ENCODE results near the gene GSPT1. TPM values are rescaled to one million over a fixed set of nuclear protein-coding genes. Genes with fewer than 3 reads are reported as not detected.
A peak's percentile ranks its signal among the peaks of the same experiment; 100 is the strongest.

The GSPT1 gene
- polyA plus RNA-seq, 1 of the 3 experiments (the other 2 are of a cell fraction) = 41.5 TPM

DNA sequence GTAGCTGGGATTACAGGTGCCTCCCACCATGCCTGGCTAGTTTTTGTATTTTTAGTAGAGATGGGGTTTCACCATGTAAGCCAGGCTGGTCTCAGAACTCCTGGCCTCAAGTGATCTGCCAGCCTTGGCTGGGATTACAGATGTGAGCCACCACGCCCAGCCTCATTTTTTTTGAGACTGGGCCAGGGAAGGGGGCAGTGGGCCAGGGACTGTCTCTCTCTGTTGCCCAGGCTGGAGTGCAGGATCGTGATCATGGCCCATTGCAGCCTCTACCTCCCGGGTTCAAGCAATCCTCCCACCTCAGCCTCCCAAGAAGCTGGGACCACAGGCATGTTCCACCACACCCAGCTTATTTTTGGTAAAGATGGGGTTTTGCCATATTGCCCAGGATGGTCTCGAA, 80.4 kb downstream of the GSPT1 start:
- H3K27ac ChIP-seq (ENCODE audit: low read depth in 2 of 2, low read length in 1 of 2) = peak overlapping the region in 1 of 2 experiments; percentile 33; a peak in 2 of 4 replicates
- H3K36me3 ChIP-seq (replicated peaks in 1 of 2; ENCODE audit: control insufficient read depth in 1 of 2, insufficient read depth in 2 of 2, low read length in 1 of 2) = peaks cover 16 to 33% of the 10 kb centered on the region in 2 experiments
- no peak for TF ChIP-seq RFX5 (IDR thresholded peaks at IDR 0.05; ENCODE audit: low read length)
- no peak for TF ChIP-seq POLR2AphosphoS5 (IDR thresholded peaks at IDR 0.05; ENCODE audit: low read depth, low read length)
- TF ChIP-seq FOXM1 (IDR thresholded peaks at IDR 0.05; ENCODE audit: low read depth) = no peak
- no peak for TF ChIP-seq GATA2 (CRISPR knock-in tag; IDR thresholded peaks at IDR 0.05)
- TF ChIP-seq, protein P1, sequence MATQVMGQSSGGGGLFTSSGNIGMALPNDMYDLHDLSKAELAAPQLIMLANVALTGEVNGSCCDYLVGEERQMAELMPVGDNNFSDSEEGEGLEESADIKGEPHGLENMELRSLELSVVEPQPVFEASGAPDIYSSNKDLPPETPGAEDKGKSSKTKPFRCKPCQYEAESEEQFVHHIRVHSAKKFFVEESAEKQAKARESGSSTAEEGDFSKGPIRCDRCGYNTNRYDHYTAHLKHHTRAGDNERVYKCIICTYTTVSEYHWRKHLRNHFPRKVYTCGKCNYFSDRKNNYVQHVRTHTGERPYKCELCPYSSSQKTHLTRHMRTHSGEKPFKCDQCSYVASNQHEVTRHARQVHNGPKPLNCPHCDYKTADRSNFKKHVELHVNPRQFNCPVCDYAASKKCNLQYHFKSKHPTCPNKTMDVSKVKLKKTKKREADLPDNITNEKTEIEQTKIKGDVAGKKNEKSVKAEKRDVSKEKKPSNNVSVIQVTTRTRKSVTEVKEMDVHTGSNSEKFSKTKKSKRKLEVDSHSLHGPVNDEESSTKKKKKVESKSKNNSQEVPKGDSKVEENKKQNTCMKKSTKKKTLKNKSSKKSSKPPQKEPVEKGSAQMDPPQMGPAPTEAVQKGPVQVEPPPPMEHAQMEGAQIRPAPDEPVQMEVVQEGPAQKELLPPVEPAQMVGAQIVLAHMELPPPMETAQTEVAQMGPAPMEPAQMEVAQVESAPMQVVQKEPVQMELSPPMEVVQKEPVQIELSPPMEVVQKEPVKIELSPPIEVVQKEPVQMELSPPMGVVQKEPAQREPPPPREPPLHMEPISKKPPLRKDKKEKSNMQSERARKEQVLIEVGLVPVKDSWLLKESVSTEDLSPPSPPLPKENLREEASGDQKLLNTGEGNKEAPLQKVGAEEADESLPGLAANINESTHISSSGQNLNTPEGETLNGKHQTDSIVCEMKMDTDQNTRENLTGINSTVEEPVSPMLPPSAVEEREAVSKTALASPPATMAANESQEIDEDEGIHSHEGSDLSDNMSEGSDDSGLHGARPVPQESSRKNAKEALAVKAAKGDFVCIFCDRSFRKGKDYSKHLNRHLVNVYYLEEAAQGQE (IDR thresholded peaks at IDR 0.05; ENCODE audit: low read depth, low read length) = no peak
- TF ChIP-seq, protein P2, sequence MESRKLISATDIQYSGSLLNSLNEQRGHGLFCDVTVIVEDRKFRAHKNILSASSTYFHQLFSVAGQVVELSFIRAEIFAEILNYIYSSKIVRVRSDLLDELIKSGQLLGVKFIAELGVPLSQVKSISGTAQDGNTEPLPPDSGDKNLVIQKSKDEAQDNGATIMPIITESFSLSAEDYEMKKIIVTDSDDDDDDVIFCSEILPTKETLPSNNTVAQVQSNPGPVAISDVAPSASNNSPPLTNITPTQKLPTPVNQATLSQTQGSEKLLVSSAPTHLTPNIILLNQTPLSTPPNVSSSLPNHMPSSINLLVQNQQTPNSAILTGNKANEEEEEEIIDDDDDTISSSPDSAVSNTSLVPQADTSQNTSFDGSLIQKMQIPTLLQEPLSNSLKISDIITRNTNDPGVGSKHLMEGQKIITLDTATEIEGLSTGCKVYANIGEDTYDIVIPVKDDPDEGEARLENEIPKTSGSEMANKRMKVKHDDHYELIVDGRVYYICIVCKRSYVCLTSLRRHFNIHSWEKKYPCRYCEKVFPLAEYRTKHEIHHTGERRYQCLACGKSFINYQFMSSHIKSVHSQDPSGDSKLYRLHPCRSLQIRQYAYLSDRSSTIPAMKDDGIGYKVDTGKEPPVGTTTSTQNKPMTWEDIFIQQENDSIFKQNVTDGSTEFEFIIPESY (IDR thresholded peaks at IDR 0.05; ENCODE audit: borderline replicate concordance, low read depth) = no peak
- no peak for TF ChIP-seq FOSL2 (IDR thresholded peaks at IDR 0.05; ENCODE audit: borderline replicate concordance, low read depth)
- no peak for TF ChIP-seq IRF3 (IDR thresholded peaks at IDR 0.05; ENCODE audit: low read depth, low read length)
- no peak for TF ChIP-seq MXI1 (IDR thresholded peaks at IDR 0.05; ENCODE audit: low read depth, low read length)
- no peak for TF ChIP-seq MAX (IDR thresholded peaks at IDR 0.05; ENCODE audit: low read depth)
- no peak for TF ChIP-seq TEAD4 (IDR thresholded peaks at IDR 0.05; ENCODE audit: borderline replicate concordance, insufficient read depth)
- no peak for TF ChIP-seq NRF1 (IDR thresholded peaks at IDR 0.05; ENCODE audit: low read depth, low read length)
- H3K79me2 ChIP-seq (ENCODE audit: insufficient read depth) = no peaks in the 10 kb centered on the region
- H3K9me3 ChIP-seq = no peaks in the 10 kb centered on the region
- no peak overlapping the region for H3K4me2 ChIP-seq
- ChIA-PET POLR2A (interaction anchor here (0.6 kb wide), 1 partner anchor 10 kb away, joined by 8 read pairs; no protein-coding TSS in a partner anchor), CTCF (interaction anchor here (0.8 to 1.3 kb wide), 3 partner anchors 17 to 428 kb away, joined by 3 to 4 read pairs (median 3); no protein-coding TSS in a partner anchor)
- WGBS (ENCODE audit: low lambda C conversion rate) = 93% methylated on average over 4 of the region's 4 CpGs
- H3K27me3 ChIP-seq (ENCODE audit: insufficient read depth) = no peaks in the 10 kb centered on the region
- peaks cover 38% of the 10 kb centered on the region for H3F3A ChIP-seq (replicated peaks; ENCODE audit: insufficient read depth)
- no peak overlapping the region for H2AFZ ChIP-seq (ENCODE audit: low read depth)
- H3K4me1 ChIP-seq (ENCODE audit: control insufficient read depth in 1 of 2, insufficient read depth in 2 of 2, low read depth in 1 of 2, low read length in 1 of 2) = peaks cover 2 to 5% of the 10 kb centered on the region in 2 experiments; a peak in 3 of 4 replicates
- peaks cover 9% of the 10 kb centered on the region; the same call in 1 of the 2 replicates for H4K20me1 ChIP-seq (ENCODE audit: insufficient read depth)
- no peak for DNase-seq
- H3K9ac ChIP-seq = no peak overlapping the region
- H3K4me3 ChIP-seq (ENCODE audit: low read depth in 2 of 2, low read length in 1 of 2) = no peak overlapping the region
- H3K9me2 ChIP-seq = no peaks in the 10 kb centered on the region
